ENCODE measurements around the gene CELF4. TPM values are rescaled to one million over a fixed set of nuclear protein-coding genes. Genes with fewer than 3 reads are reported as not detected.
A peak's percentile ranks its signal among the peaks of the same experiment; 100 is the strongest.

Gene CELF4
- total and polyA plus RNA-seq, 2 donors (not counting 1 experiment from before 2014, with no cell fraction given) = 0.17 TPM; not detected in 1

- H4K20me1 ChIP-seq (ENCODE audit: control insufficient read depth, extremely low read depth, insufficient read depth, low read length) = no peaks in the 10 kb centered on the region
- no peaks in the 10 kb centered on the region for H3K9me3 ChIP-seq (ENCODE audit: control insufficient read depth, insufficient read depth, low read depth, low read length)
- H2AFZ ChIP-seq (ENCODE audit: low read length) = no peak overlapping the region
- no peaks in the 10 kb centered on the region for H3K4me1 ChIP-seq (ENCODE audit: control insufficient read depth, extremely low read depth, insufficient read depth, low read length)
- no peaks in the 10 kb centered on the region for H3K79me2 ChIP-seq (ENCODE audit: control insufficient read depth, insufficient read depth, low read length)
- no peaks in the 10 kb centered on the region for H3K36me3 ChIP-seq (ENCODE audit: control insufficient read depth, insufficient read depth, low read length)
- H3K27me3 ChIP-seq (ENCODE audit: control insufficient read depth, insufficient read depth, low read length) = no peaks in the 10 kb centered on the region
- no peak overlapping the region for H3K4me2 ChIP-seq (ENCODE audit: extremely low read depth, insufficient read depth, low read length)
- no peak overlapping the region for H3K27ac ChIP-seq (ENCODE audit: insufficient read depth, low read length)
- H3K4me3 ChIP-seq (replicated peaks in 1 of 4; ENCODE audit: control extremely low read depth in 1 of 4, insufficient read depth in 1 of 4, low read depth in 3 of 4, low read length in 4 of 4) = no peak overlapping the region
- H3K9ac ChIP-seq (ENCODE audit: insufficient read depth, low read length) = no peak overlapping the region
- peak in 1 of 2 donors; percentile 10 for DNase-seq (ENCODE audit: low read depth in 2 of 2)
- TF ChIP-seq EZH2 (IDR thresholded peaks at IDR 0.05; ENCODE audit: low read length, missing control alignments) (no peak), CTCF (conservative IDR thresholded peaks at IDR 0.05 in 1 of 2, IDR thresholded peaks at IDR 0.05 in 1 of 2; ENCODE audit: low read depth in 1 of 2, low read length in 2 of 2) (peak; percentile 20 to 38)
Observed at GRCh38 chr18:37578886-37579513, 13.4 kb upstream of the CELF4 start.

GRCh38 chr18:37578182-37578678 lies 12.6 kb upstream of the CELF4 start:
- DNase-seq (ENCODE audit: low read depth in 2 of 2) = no peak
- no peaks in the 10 kb centered on the region for H3K79me2 ChIP-seq (ENCODE audit: control insufficient read depth, insufficient read depth, low read length)
- no peak overlapping the region for H3K9ac ChIP-seq (ENCODE audit: insufficient read depth, low read length)
- H3K27me3 ChIP-seq (ENCODE audit: control insufficient read depth, insufficient read depth, low read length) = no peaks in the 10 kb centered on the region
- TF ChIP-seq CTCF (conservative IDR thresholded peaks at IDR 0.05 in 1 of 2, IDR thresholded peaks at IDR 0.05 in 1 of 2; ENCODE audit: low read depth in 1 of 2, low read length in 2 of 2) (no peak), EZH2 (IDR thresholded peaks at IDR 0.05; ENCODE audit: low read length, missing control alignments) (no peak)
- H3K4me2 ChIP-seq (ENCODE audit: extremely low read depth, insufficient read depth, low read length) = no peak overlapping the region
- H4K20me1 ChIP-seq (ENCODE audit: control insufficient read depth, extremely low read depth, insufficient read depth, low read length) = no peaks in the 10 kb centered on the region
- H2AFZ ChIP-seq (ENCODE audit: low read length) = no peak overlapping the region
- H3K27ac ChIP-seq (ENCODE audit: insufficient read depth, low read length) = no peak overlapping the region
- no peak overlapping the region for H3K4me3 ChIP-seq (replicated peaks in 1 of 4; ENCODE audit: control extremely low read depth in 1 of 4, insufficient read depth in 1 of 4, low read depth in 3 of 4, low read length in 4 of 4)
- no peaks in the 10 kb centered on the region for H3K4me1 ChIP-seq (ENCODE audit: control insufficient read depth, extremely low read depth, insufficient read depth, low read length)
- no peaks in the 10 kb centered on the region for H3K9me3 ChIP-seq (ENCODE audit: control insufficient read depth, insufficient read depth, low read depth, low read length)
- no peaks in the 10 kb centered on the region for H3K36me3 ChIP-seq (ENCODE audit: control insufficient read depth, insufficient read depth, low read length)

GRCh38 chr18:37577051-37577611 lies 11.5 kb upstream of the CELF4 start:
- no peak overlapping the region for H2AFZ ChIP-seq (ENCODE audit: low read length)
- no peaks in the 10 kb centered on the region for H3K36me3 ChIP-seq (ENCODE audit: control insufficient read depth, insufficient read depth, low read length)
- no peaks in the 10 kb centered on the region for H3K27me3 ChIP-seq (ENCODE audit: control insufficient read depth, insufficient read depth, low read length)
- H3K9ac ChIP-seq (ENCODE audit: insufficient read depth, low read length) = no peak overlapping the region
- no peaks in the 10 kb centered on the region for H3K9me3 ChIP-seq (ENCODE audit: control insufficient read depth, insufficient read depth, low read depth, low read length)
- no peak overlapping the region for H3K4me2 ChIP-seq (ENCODE audit: extremely low read depth, insufficient read depth, low read length)
- TF ChIP-seq EZH2 (IDR thresholded peaks at IDR 0.05; ENCODE audit: low read length, missing control alignments) (no peak), CTCF (conservative IDR thresholded peaks at IDR 0.05 in 1 of 2, IDR thresholded peaks at IDR 0.05 in 1 of 2; ENCODE audit: low read depth in 1 of 2, low read length in 2 of 2) (no peak)
- no peak overlapping the region for H3K27ac ChIP-seq (ENCODE audit: insufficient read depth, low read length)
- no peaks in the 10 kb centered on the region for H3K79me2 ChIP-seq (ENCODE audit: control insufficient read depth, insufficient read depth, low read length)
- no peaks in the 10 kb centered on the region for H4K20me1 ChIP-seq (ENCODE audit: control insufficient read depth, extremely low read depth, insufficient read depth, low read length)
- DNase-seq (ENCODE audit: low read depth in 2 of 2) = no peak
- no peak overlapping the region for H3K4me3 ChIP-seq (replicated peaks in 1 of 4; ENCODE audit: control extremely low read depth in 1 of 4, insufficient read depth in 1 of 4, low read depth in 3 of 4, low read length in 4 of 4)
- no peaks in the 10 kb centered on the region for H3K4me1 ChIP-seq (ENCODE audit: control insufficient read depth, extremely low read depth, insufficient read depth, low read length)
